NCI-H2081 treated with DMSO at 0.1 percent for 48 hours (cell line): ENCODE measurements around the gene ARL3.
"Not testable (repeated sequence)": the region's sequence is repeated elsewhere in the genome, so short reads cannot be mapped to it uniquely, and the experiment has no call there.

Experiments used
- DNase-seq: peaks from one replicate; lab custom pipeline; 2025; lab: John Stamatoyannopoulos, UW

Gene ARL3

GRCh38 chr10:102713814-102714620 lies at the start of gene ARL3:
Gene ARL3 (minus strand): TSS chr10:102714397. CDS start chr10:102714275, 122 bp downstream.
- peak; percentile 71 for DNase-seq

GRCh38 chr10:102763037-102763607 lies 48.9 kb upstream of the ARL3 start:
- DNase-seq: no peak

GRCh38 chr10:102762401-102763015 lies 48.3 kb upstream of the ARL3 start:
- no peak for DNase-seq

GRCh38 chr10:102761981-102762380 lies 47.8 kb upstream of the ARL3 start:
- DNase-seq: no peak

- no peak for DNase-seq
These were observed 45.5 kb upstream of the ARL3 start for GRCh38 chr10:102759497-102760210.

- DNase-seq: not testable (repeated sequence)
These were observed 44.7 kb upstream of the ARL3 start for GRCh38 chr10:102758933-102759262.

GRCh38 chr10:102758240-102758932 lies 44.2 kb upstream of the ARL3 start:
- no peak for DNase-seq

- no peak for DNase-seq
These were observed 43.1 kb upstream of the ARL3 start for GRCh38 chr10:102757323-102757722.

- no peak for DNase-seq
These were observed 39.5 kb upstream of the ARL3 start for GRCh38 chr10:102753718-102754117.

GRCh38 chr10:102752934-102753664 lies 38.9 kb upstream of the ARL3 start:
- no peak for DNase-seq

GRCh38 chr10:102752266-102752930 lies 38.2 kb upstream of the ARL3 start:
- no peak for DNase-seq

GRCh38 chr10:102745157-102745556 lies 31.0 kb upstream of the ARL3 start:
- DNase-seq: no peak

GRCh38 chr10:102744374-102745051 lies 30.3 kb upstream of the ARL3 start:
- no peak for DNase-seq

- peak; percentile 92 for DNase-seq
These were observed 29.6 kb upstream of the ARL3 start, which contains the start of gene WBP1L for GRCh38 chr10:102743588-102744373. Gene WBP1L (plus strand): TSS chr10:102743948. CDS start chr10:102744054, 106 bp downstream.

GRCh38 chr10:102743078-102743587 lies 28.9 kb upstream of the ARL3 start:
- no peak for DNase-seq

GRCh38 chr10:102742313-102742712 lies 28.1 kb upstream of the ARL3 start:
- not testable (repeated sequence) for DNase-seq

GRCh38 chr10:102741726-102742237 lies 27.6 kb upstream of the ARL3 start:
- DNase-seq: no peak

- no peak for DNase-seq
These were observed 26.0 kb upstream of the ARL3 start for GRCh38 chr10:102740229-102740628.

GRCh38 chr10:102738692-102739121 lies 24.5 kb upstream of the ARL3 start:
- no peak for DNase-seq
